NCI-H526 (cell line): ENCODE measurements around the gene ELOVL6.

Source experiments
- DNase-seq, 2 experiments: peaks; one replicate each; lab custom pipeline; 2025; lab: John Stamatoyannopoulos, UW

The ELOVL6 gene

DNA sequence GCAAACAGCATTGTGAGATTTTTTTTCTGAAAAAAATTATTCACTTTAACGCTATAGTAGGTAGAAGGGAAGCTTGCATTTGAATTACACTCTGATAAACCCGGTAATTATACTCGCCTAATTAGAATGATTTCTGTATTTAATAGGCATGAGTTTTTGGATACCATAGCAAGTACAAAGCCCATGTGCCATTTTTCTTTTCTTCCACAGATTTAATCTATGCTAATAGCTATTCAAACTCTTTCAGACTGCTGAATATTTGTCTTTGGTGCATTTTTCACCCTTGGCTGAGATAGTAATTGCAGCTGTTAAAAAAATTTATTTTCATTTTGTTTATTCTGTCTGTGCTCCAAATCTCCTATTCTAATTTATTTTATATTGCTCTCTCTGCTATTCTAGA, 172.7 kb downstream of the ELOVL6 start:
- no peak for DNase-seq

DNA sequence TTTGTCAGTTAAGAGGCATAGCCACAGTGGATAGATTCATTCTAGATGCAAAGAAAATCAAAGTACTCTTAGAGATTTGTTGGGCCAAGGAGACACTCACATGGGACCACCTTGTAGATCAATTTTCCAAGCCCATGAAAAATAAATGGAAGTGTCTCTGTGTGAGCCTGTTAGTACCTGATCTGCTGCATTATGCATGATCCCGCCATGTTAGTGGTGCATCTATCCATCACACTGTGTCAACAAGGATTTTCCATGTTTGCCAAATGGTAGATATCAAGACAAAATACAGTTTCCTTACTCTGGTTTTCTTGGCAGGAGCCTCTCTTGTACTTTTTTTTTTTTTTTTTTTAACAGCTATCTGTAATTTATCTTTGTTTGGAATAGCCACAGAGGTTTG, 173.4 kb downstream of the ELOVL6 start:
- DNase-seq = no peak

DNA sequence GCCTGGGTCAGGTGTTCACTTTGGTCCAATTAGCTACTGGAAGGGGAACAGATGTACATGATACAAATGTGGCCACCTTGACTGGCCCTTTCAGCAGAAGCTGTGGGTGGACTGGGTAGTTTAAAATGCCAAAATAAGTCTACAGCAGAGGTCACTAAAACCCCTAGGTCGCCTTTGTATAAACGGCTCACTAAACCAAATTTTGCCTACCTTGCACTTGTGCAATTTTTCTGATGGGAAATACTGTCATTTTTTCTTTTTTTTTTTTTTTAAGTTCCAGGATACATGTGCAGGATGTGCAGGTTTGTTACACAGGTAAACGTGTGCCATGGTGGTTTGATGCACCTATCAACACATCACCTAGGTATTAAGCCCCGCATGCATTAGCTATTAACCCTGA, 176.0 kb downstream of the ELOVL6 start:
- no peak for DNase-seq

DNA sequence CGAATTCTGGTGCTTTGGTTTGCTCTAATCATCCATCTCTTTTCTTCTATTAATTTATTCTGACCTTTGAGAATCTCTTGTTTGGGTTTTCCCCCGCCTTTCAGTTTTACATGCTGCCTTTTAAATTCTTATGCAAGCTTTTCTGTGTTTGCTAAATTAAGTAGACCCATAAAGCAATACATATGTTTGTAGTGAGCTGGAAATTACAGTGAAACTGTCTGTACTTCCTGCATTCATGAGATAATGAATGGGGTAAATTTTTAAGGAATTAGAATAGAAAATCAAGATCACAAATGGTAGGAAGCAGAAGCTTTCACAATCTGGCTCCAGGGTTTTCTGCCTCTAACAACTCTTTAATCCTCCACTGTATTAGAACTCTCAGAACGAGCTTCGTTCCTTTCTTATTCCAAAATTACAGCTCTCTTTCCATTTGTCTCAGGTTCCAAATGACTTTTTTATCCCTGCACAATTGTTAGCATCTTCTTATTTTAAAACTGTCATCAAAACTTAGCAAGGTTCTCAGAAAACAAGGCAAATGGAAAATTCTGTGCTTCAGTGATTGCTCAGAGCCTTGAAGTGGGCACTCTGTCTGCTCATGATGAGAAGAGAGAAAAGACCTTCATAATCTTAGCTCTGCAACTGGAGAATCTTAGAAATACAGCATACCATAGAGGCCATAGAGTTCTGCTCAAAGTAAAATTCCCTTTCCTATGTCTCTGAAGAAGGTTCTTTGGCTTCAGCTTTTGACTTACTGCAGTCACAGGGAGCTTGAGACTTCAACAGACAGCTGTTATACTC, 177.6 kb downstream of the ELOVL6 start:
- no peak for DNase-seq

DNA sequence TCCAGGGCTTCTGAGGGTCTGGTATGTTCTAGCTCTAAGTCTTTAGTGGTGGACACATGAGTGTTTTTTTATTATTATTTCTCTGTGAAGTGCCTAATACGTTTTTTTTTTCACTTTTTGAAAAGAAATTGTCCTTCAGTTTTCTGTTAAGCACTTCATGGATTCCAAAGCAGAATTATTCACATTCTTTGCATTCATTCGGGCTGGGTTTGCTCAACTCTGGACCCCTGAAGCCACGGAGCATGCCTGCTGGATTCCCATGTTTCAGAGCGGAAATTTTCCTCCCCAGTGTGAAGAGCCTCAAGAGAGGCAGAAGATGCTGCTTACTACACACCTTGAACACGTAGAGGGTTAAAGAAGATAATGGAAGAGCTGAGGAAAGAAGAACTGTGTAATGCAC, 178.3 kb downstream of the ELOVL6 start:
- no peak for DNase-seq

DNA sequence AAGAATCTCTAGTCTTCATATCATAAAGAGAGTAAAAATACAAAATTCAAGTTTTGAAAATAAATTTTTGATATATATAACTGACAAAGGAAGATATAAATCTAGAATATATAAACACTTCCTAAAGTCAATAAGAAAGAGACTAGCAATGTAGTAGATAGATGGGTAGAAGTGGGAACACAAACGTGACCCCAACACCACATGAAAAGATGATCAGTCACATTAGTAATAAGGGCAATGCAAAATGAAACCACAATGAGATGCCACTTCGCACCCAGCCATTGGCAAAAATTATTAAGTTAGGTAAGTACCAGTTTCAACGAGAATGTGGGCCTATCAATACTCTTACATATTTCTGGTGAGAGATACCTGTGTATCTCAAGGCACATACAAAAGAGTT, 179.3 kb downstream of the ELOVL6 start:
- no peak for DNase-seq

DNA sequence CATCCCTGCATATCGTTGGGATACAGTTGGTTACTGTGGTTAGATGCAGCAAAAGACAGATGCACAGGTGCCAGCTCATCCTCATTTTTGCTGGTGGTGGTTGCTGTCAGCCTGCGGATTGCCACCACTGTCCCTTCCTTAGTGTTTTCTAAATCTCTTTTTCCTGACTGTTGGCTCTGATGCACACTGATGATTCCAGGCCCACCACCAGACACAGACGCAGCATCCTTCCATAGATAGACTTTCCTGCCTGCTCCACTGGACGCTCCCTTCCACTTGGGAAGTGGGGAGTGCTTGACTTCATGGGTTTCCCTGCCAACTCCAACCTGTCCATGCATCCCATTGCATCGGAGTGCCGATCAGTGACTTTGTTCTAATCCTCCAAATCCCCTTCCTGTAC, 184.2 kb downstream of the ELOVL6 start:
- DNase-seq = no peak

DNA sequence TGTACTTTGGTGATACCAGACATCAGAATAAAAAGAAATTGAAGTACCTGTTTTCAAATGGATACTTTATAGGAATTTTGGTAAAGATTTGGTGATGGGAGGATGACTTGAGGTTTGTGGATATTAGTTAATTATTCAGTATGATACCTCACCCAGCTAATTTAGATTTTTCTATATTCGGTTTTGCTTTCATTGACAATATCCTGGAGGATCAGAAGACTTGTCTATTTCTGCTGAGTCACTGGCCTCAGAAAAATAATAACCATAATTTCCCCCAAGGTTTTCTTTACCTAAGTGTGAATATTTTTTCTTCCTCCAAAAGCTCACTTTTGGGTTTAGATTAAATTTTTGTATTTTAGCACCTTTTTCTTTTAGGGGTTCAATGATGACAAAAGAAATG, 185.5 kb downstream of the ELOVL6 start:
- DNase-seq = no peak

DNA sequence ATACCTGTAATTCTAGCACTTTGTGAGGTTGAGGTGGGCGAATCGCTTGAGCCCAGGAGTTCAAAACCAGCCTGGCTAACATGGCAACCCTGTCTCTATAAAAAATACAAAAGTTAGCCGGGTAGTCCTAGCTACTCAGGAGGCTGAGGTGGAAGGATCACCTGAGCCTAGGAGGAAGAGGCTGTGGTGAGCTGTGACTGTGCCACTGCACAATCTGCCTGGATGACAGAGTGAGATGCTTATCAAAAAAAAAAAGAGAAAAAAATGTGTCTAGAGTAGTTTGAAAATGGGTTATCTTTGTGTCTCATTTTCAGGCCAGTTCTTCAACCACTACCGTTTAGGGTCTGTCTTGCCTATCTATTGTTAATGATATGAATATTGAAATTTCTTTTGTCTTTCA, 187.6 kb downstream of the ELOVL6 start:
- no peak for DNase-seq

DNA sequence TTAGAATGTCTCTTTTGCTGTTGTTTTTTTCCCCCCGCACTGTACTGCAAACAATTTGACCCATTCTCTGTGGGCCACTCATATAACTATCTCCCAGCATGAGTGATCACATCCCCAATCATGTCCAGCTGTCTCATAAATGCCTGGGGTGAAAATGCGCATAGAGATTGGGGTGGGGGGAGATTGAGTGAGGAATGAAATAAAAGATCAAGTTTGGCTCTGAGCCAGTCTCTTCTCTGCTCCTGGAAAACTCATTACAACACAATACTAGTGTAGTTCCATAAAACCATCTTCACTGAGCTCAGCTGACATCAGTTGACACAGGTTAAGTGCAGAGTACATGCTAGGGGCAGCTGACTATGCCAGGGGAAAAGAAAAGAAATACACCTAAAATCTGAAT, 188.9 kb downstream of the ELOVL6 start:
- no peak for DNase-seq

DNA sequence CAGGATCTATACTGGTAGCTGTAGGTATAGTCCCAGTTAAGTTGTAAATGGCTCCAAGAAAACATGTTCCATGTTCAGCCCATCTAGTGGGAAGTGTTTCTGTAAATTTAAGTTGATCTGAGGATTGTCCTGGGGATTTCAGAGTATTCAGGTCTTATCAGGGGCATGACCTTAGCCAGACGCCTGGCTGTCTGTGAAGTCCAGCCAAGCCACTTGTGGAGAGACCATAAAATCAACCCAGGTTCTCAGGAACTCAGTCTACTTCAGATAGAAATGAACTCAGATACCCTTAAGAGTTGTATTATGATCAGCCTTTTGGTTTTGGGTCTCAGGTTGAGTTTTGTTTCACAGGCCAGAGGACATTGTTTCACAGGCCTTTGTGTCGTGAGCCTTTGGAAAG, 189.9 kb downstream of the ELOVL6 start:
- no peak for DNase-seq

DNA sequence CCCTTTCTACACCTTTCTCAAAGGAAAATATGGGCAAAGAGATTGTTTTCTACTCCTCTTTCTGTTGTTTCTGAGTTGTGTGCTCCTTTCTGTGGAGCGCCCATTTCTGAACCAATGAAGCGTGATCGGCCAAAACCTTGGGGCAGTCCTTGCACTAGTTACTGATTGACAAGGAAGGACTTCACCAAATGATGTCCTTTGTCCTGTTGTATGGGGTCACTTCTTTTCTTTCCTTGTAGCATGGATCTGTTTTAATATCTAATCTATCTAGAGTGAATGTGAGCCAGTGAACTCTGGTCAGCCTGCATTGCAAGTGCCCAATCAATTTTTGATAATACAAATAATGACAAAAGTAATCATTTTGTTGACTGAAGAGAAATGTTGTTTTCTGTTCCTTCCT, 191.2 kb downstream of the ELOVL6 start:
- no peak for DNase-seq

DNA sequence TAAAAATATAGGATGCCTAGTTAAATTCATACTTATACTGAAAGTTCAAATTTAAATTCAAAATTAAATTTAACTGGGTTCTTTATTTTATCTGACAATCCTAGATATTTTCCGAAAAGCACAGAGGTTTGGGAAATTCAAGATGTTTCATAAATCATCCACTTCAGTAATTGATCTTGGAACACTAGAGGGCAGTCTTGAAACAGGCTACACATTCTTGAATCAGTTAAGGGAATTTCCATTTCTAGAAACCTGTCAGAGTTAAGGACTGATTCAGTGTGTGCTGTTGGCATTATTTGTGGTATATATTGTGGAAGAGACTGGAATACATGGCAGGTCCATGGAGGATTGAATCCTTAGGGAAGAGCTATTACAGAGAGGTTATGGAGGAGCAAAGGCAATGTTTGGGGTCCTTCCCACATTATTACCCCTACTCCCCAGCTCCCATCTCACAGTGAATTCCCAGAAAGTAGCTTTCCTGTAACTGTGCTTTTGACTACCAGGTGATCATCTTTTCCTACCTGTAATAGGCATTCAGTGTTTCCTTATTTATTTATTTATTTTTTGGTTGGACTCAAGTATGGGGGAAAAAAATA, 192.9 kb downstream of the ELOVL6 start:
- DNase-seq = peak; percentile 47 to 77

DNA sequence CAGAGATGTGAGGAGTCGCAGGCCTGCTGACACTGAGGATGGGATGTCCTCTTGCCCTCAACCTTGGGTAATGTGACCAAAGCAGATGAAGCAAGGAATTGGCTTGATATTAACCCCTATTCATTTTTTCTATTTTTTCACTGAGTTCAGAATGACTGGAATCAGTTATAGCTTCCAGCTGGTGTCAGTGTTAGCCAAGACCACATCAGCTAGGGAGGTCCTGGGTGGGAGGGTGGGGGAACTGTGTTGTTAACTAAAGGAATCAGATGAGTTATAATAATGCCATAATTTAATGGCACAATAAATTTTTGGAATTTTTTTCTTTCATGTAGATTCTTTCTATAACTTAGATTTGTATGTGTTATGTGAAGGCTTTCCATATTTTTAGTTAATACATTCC, 193.9 kb downstream of the ELOVL6 start:
- no peak for DNase-seq

DNA sequence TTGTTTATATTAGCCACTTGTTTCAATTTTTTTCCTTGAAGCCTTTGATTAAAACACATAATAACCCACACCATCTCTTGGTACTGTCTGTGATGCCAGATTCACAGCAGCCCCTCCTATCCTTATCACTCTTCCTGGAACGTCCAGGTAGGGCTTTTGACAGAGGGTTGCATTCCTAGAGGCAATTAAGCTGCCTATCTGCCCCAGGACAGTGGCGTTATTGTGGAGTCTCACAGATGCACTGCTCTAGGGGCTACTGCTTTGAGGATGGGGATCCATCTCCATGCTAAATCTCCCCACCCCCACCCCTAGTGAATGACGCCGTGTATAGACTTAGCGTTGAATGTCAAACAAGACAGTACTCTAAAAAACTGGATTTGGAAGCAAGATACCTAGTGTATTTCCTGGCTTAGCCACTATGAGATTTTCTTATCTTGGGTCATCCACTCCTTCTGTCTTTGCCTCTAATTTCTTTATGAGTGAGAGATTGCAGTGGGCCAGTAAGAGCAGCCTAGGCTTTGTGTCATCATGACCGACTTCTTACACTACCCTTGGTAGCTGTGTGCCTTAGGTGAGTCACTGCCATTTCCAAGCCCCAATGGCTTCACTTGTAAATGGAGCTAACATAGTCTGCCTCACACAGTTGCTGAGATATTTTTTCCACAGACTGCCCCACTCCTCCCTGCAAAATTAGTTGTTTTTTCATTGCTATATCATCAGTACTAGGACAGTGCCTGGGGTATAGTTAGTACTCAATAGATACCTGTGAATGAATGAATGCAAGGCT, 194.8 kb downstream of the ELOVL6 start:
- no peak for DNase-seq

DNA sequence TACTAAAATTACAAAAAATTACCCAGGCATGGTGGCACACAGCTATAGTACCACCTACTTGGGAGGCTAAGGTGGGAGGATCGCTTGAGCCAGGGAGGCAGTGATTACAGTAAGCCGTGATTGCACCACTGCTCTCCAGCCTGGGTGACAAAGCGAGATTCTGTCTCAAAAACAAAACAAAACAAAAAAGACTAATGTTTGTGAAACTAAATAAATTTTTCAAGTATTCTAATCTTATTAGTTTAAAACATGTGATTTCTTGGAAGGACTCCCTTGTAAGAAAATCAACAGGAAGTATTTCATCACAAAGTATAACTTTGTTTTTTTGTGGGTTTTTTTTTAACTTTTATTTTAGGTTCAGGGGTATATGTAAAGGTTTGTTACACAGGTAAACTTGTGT, 196.1 kb downstream of the ELOVL6 start:
- DNase-seq = no peak

DNA sequence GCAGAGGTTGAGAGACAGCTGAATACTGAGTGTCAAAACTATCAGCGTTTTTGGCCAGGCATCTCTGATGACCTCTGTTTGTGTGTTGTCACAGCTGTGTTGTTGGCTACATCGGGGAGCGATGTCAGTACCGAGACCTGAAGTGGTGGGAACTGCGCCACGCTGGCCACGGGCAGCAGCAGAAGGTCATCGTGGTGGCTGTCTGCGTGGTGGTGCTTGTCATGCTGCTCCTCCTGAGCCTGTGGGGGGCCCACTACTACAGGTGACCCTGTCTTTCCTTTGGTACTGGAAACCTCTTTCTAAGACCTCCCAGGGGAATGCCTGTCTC, 198.9 kb downstream of the ELOVL6 start:
- no peak for DNase-seq

DNA sequence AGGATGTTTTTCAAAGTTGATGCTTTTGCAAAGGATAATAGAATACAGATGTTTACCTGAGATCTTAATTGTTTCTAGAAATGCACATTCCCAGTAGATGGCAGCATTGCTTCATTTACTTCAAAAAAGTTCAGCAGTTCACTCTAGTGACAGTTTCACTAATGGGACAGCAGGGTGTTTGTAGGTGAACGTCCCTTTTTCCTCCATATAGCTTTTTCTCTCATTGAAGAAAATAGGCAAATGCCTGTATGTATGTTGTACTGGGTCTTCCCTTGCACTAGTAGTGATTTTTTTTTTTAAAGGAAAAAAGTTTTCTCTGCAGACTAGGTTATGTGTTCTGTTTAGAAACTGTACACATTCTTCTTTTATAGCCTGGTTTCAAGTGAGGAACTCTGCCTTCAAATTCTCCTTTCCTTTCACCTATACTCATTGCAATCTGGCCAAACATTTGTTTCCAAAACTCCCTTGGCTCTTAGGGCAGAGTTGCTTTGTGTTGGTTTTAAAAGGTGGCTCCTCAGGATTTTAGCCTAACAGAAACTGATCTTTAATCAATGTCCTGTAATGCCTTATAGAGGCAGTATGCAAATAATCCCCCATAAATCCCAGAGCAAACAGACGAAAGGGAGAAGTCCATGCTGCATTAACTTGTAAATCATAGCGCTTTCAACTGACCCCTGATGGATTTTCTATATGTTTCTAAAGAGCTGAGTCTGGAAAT, 199.4 kb downstream of the ELOVL6 start:
- peak; percentile 62 to 81 for DNase-seq

DNA sequence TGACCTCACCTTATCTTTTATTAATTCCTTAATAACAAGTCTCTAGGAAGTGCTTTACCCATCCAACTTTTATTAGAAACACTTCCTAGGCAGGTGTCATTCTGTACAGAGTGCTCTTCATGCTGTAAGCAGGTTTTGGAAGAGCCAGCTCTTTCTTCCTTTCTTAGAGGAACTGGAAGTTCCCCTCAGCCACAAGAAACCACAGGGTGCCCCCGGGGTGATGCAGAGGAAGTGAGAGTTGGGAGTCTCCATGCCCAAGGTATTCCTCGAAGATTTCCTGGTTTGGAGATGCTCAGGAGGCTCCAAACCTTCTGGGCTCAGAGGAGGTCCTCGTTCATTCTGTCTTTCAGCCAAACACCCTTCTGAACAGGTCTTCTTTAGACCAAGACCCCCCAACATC, 201.9 kb downstream of the ELOVL6 start:
- DNase-seq = no peak
